GM19452 (cell line): ENCODE results near the gene RNF144B.

Source experiments
- ATAC-seq: cut with Tn5 transposase; IDR thresholded peaks from one replicate; pipeline ENCODE4 v1.9.1; 2021; ENCODE audit not compliant: unreplicated experiment

The RNF144B gene

GRCh38 chr6:18507018-18507415 is 119.9 kb downstream of the RNF144B start:
- no peak for ATAC-seq

GRCh38 chr6:18507561-18507960 is 120.4 kb downstream of the RNF144B start:
- ATAC-seq = no peak

GRCh38 chr6:18509871-18510643 is 122.9 kb downstream of the RNF144B start:
- ATAC-seq = no peak

GRCh38 chr6:18510644-18511033 is 123.5 kb downstream of the RNF144B start:
- ATAC-seq = no peak

- ATAC-seq = no peak
Observed at GRCh38 chr6:18511211-18511610, 124.1 kb downstream of the RNF144B start.

GRCh38 chr6:18513253-18513798 is 126.2 kb downstream of the RNF144B start:
- no peak for ATAC-seq

- ATAC-seq = no peak
Observed at GRCh38 chr6:18514180-18514579, 127.0 kb downstream of the RNF144B start.

- no peak for ATAC-seq
Observed at GRCh38 chr6:18515767-18516166, 128.6 kb downstream of the RNF144B start.
